PC-9 (cell line): ENCODE measurements around the gene SLC10A6. TPM values are rescaled to one million over a fixed set of nuclear protein-coding genes. Genes with fewer than 3 reads are reported as not detected.

ENCODE experiments used
- BruUV-seq: library from RNA; stranded (reverse); fragments of 400-500 nt; replicated peaks from 2 replicates; lab custom pipeline; 2021; lab: Mats Ljungman, UMichigan
- CTCF ChIA-PET: fragments of 300-600 bp; sonication (Branson Sonifier 250); formaldehyde crosslinking; loops from one replicate; lab custom pipeline; 2022; ENCODE audit warnings: antibody characterized with exemption; lab: Charles Lee
- POLR2A ChIA-PET: fragments of 300-600 bp; sonication (Branson Sonifier 250); formaldehyde crosslinking; loops from one replicate; lab custom pipeline; 2022; ENCODE audit warnings: antibody characterized with exemption; ENCODE audit not compliant: unreplicated experiment; lab: Charles Lee
- DNase-seq, 2 experiments: peaks; one replicate each; pipeline versions ENCODE4 v3.0.0 to v3.0.0-alpha.2; 2015 to 2022; ENCODE audit warnings: mixed read lengths in 1 of 2
- H2AFZ ChIP-seq: fragments of 200-600 bp; sonication (generic); 2 replicates; pipeline ENCODE4 v1.8.1; 2017; ENCODE audit warnings: antibody characterized with exemption
- H3F3A ChIP-seq: fragments of 200-600 bp; sonication (generic); 2 replicates; pipeline ENCODE4 v1.8.1; 2017; ENCODE audit warnings: antibody characterized with exemption, mild to moderate bottlenecking, low read depth; ENCODE audit not compliant: insufficient read depth
- H3K27ac ChIP-seq: fragments of 200-600 bp; sonication (generic); 2 replicates; pipeline ENCODE4 v1.6.1; 2016; ENCODE audit warnings: mixed run types
- H3K27me3 ChIP-seq: fragments of 200-600 bp; sonication (generic); 2 replicates; pipeline ENCODE4 v1.6.1; 2016; ENCODE audit warnings: low read depth, mixed run types; ENCODE audit not compliant: insufficient read depth
- H3K36me3 ChIP-seq: fragments of 200-600 bp; sonication (generic); 2 replicates; pipeline ENCODE4 v1.6.1; 2016; ENCODE audit warnings: low read depth, mixed run types
- H3K4me1 ChIP-seq: fragments of 200-600 bp; sonication (generic); replicated peaks from 2 replicates; pipeline ENCODE4 v1.6.1; 2016; ENCODE audit warnings: mixed run types; ENCODE audit not compliant: insufficient read depth
- H3K4me2 ChIP-seq: fragments of 200-600 bp; sonication (generic); 2 replicates; pipeline ENCODE4 v1.6.1; 2017; ENCODE audit warnings: mixed run types
- H3K4me3 ChIP-seq: fragments of 200-600 bp; sonication (generic); 2 replicates; pipeline ENCODE4 v1.6.1; 2016; ENCODE audit warnings: mixed run types
- H3K79me2 ChIP-seq: fragments of 200-600 bp; sonication (generic); 2 replicates; pipeline ENCODE4 v1.6.1; 2017; ENCODE audit warnings: low read depth, mixed run types
- H3K9me2 ChIP-seq: fragments of 200-600 bp; sonication (generic); 2 replicates; pipeline ENCODE4 v1.8.1; 2017; ENCODE audit warnings: mild to moderate bottlenecking; ENCODE audit not compliant: insufficient read depth
- H3K9me3 ChIP-seq: fragments of 200-600 bp; sonication (generic); 2 replicates; pipeline ENCODE4 v1.8.1; 2016; ENCODE audit warnings: low read depth; ENCODE audit not compliant: insufficient read depth
- H4K20me1 ChIP-seq: fragments of 200-600 bp; sonication (generic); 2 replicates; pipeline ENCODE4 v1.8.1; 2017; ENCODE audit not compliant: insufficient read depth
- CTCF ChIP-seq: fragments of 200-600 bp; sonication (generic); conservative IDR thresholded peaks from 2 replicates; pipeline ENCODE4 v1.6.1; 2017; ENCODE audit warnings: mixed run types, antibody characterized with exemption, mild to moderate bottlenecking, moderate library complexity
- EZH2 ChIP-seq: fragments of 200-600 bp; sonication (generic); IDR thresholded peaks from 2 replicates; pipeline ENCODE4 v1.8.0; 2017; ENCODE audit warnings: antibody characterized with exemption, low read depth
- intact Hi-C: fragments of 100-400 bp; cut with micrococcal nuclease; formaldehyde crosslinking; loops from one replicate; pipeline ENCODE4 v1.10.0; 2022; ENCODE audit not compliant: unreplicated experiment
- total RNA-seq: library from RNA; stranded (reverse); gene quantifications from 2 replicates; pipeline ENCODE4 v1.2.3, GENCODE V29; 2021

Gene SLC10A6
- total RNA-seq, 1 experiment from 2014 or later: not detected

- DNase-seq: no peak
- no peak for TF ChIP-seq CTCF
- no peak for TF ChIP-seq EZH2
- no TSS peak for BruUV-seq
- H3K27ac ChIP-seq: peak overlapping the region; percentile 95
- CTCF ChIA-PET: no interaction called here
- peak overlapping the region; percentile 92 for H2AFZ ChIP-seq
- H3F3A ChIP-seq: peaks cover 6% of the 10 kb centered on the region; the same call in 1 of the 2 replicates
- H3K9me3 ChIP-seq: no peaks in the 10 kb centered on the region
- POLR2A ChIA-PET: interaction anchor here (0.6 kb wide), 2 partner anchors 30 to 378 kb away, joined by 4 to 10 read pairs; no protein-coding TSS in a partner anchor
- no peaks in the 10 kb centered on the region for H3K27me3 ChIP-seq
- H3K4me2 ChIP-seq: peak overlapping the region; percentile 92
- peak overlapping the region; percentile 71 for H3K4me3 ChIP-seq
- H3K79me2 ChIP-seq: no peaks in the 10 kb centered on the region
- no peaks in the 10 kb centered on the region for H3K9me2 ChIP-seq
- no peaks in the 10 kb centered on the region for H4K20me1 ChIP-seq
- intact Hi-C loops: loop anchor here (5.0 kb wide), 1 partner anchor 35 kb away; no protein-coding TSS in a partner anchor
- peaks cover 8% of the 10 kb centered on the region for H3K4me1 ChIP-seq
- H3K36me3 ChIP-seq: no peaks in the 10 kb centered on the region
Observed at GRCh38 chr4:86892636-86892960, 43.4 kb upstream of the SLC10A6 start.

- no TSS peak for BruUV-seq
- intact Hi-C loops: loop anchor here (1.0 to 5.0 kb wide), 3 partner anchors 35 to 438 kb away; no protein-coding TSS in a partner anchor
- TF ChIP-seq CTCF (no peak), EZH2 (no peak)
- no peaks in the 10 kb centered on the region for H4K20me1 ChIP-seq
- peak within 1 kb of the TSS; percentile 71 for H3K4me3 ChIP-seq
- H3K9me2 ChIP-seq: no peaks in the 10 kb centered on the region
- peak within 1 kb of the TSS; percentile 95 for H3K27ac ChIP-seq
- DNase-seq: peak; percentile 77 to 80
- CTCF ChIA-PET: no interaction called here
- peak within 1 kb of the TSS; percentile 92 for H2AFZ ChIP-seq
- H3K27me3 ChIP-seq: no peaks in the 10 kb centered on the region
- peak within 1 kb of the TSS; percentile 92 for H3K4me2 ChIP-seq
- POLR2A ChIA-PET: interaction anchor here (0.6 to 1.0 kb wide), 5 partner anchors 197 to 439 kb away, joined by 3 to 5 read pairs (median 3); no protein-coding TSS in a partner anchor
- H3K36me3 ChIP-seq: no peaks in the 10 kb centered on the region
- no peaks in the 10 kb centered on the region for H3K9me3 ChIP-seq
- no peaks in the 10 kb centered on the region for H3K79me2 ChIP-seq
- H3F3A ChIP-seq: peaks cover 6% of the 10 kb centered on the region; the same call in 1 of the 2 replicates
- peaks cover 8% of the 10 kb centered on the region for H3K4me1 ChIP-seq
Observed at GRCh38 chr4:86891762-86892635, 42.8 kb upstream of the SLC10A6 start, which contains the start of gene C4orf36. TSS of gene C4orf36 (minus strand) at chr4:86892422. CDS start at chr4:86891520, 902 bp downstream.

- no TSS peak for BruUV-seq
- ChIA-PET CTCF (no interaction called here), POLR2A (no interaction called here)
- H3K27me3 ChIP-seq: no peaks in the 10 kb centered on the region
- intact Hi-C loops: loop anchor here (1.0 to 5.0 kb wide), 3 partner anchors 33 to 436 kb away; no protein-coding TSS in a partner anchor
- no peak for TF ChIP-seq CTCF
- no peak for TF ChIP-seq EZH2
- H3K9me3 ChIP-seq: no peaks in the 10 kb centered on the region
- peak overlapping the region; percentile 95 for H3K27ac ChIP-seq
- peak overlapping the region; percentile 92 for H3K4me2 ChIP-seq
- peaks cover 8% of the 10 kb centered on the region for H3K4me1 ChIP-seq
- peak overlapping the region; percentile 92 for H2AFZ ChIP-seq
- no peaks in the 10 kb centered on the region for H3K79me2 ChIP-seq
- no peaks in the 10 kb centered on the region for H3K9me2 ChIP-seq
- DNase-seq: no peak
- H3K4me3 ChIP-seq: peak overlapping the region; percentile 71; the same call in 1 of the 2 replicates
- H3F3A ChIP-seq: peaks cover 6% of the 10 kb centered on the region; the same call in 1 of the 2 replicates
- H4K20me1 ChIP-seq: no peaks in the 10 kb centered on the region
- no peaks in the 10 kb centered on the region for H3K36me3 ChIP-seq
Observed at GRCh38 chr4:86890790-86891189, 41.6 kb upstream of the SLC10A6 start.
